Activated CD4-positive, CD25-positive, alpha-beta regulatory T cell treated with anti-CD3 and anti-CD28 coated beads, Interleukin-2, amount 50 U/mL, for 72 hours (primary cell): Measurements from ENCODE around the gene MMUT.
"Not testable (repeated sequence)": the region's sequence is repeated elsewhere in the genome, so short reads cannot be mapped to it uniquely, and the experiment has no call there.

Source experiments
- DNase-seq: peaks from one replicate; pipeline ENCODE4 v3.0.0; 2021

The MMUT gene

GRCh38 chr6:49415358-49415757 is 47.7 kb downstream of the MMUT start:
- no peak for DNase-seq

DNA sequence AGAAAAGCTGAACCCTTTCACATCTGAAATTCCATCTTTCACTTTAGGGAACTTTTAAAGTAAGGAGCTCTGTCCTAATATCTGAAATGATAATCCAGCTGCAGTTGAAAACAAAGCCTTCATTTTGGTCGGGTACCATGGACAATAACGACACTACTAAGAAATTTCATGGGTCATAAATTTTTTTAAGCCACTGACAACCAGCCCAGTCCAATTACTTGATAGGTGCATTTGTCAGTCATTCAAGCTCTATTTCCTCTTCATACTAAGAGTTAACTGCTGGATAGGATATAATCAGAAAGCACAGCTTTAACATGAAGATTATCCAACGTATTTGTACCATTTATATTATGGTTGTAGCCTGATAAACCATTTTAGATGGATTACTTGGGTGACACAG is 52.5 kb downstream of the MMUT start:
- DNase-seq = no peak

DNA sequence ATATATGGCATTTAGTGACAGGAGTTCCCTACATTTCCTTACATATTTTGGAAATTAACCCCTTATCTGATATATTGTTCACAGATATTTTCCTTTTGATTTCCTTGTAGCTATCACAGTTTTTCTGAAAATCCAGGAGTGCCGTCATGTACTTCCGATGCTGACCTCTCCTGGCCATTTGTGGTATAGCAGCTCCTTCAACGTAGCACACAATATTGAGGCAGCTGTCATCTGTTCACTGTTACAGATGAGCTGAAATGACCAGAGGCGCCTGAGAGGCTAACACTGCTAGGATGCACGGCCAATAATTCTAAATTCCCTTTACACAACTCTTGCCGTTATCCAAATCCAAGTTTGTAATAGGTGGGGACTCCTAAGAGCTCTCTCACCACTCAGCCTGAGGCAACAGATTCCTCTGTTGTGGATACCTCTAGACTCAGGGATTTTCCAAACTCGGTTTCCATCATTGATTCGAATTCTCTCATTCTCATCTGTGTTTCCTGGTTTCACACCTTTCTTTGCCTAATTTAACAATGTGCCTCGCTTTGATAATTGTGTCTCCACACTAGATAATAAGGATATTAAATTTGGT is 53.0 kb downstream of the MMUT start:
- DNase-seq = peak; percentile 63

- DNase-seq = no peak
These were observed 56.6 kb downstream of the MMUT start for GRCh38 chr6:49406250-49406970.

DNA sequence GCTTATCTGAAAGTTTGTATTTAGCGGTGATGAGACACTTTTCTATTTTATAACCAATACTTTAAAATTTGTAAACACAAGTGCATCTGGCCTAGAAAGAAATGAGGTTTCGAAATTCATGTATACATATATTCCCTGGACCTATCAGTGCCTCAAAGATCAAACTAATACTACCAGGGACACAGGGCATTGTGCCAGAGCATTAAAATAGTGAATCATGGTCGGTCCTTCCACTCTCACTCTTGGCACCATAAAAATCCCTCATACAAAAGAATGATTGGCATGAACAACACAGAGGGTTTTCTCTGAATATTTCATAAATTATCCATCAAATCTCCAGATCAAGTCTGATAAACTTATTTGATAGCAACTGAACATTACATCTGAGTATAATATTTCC is 62.0 kb downstream of the MMUT start:
- no peak for DNase-seq

DNA sequence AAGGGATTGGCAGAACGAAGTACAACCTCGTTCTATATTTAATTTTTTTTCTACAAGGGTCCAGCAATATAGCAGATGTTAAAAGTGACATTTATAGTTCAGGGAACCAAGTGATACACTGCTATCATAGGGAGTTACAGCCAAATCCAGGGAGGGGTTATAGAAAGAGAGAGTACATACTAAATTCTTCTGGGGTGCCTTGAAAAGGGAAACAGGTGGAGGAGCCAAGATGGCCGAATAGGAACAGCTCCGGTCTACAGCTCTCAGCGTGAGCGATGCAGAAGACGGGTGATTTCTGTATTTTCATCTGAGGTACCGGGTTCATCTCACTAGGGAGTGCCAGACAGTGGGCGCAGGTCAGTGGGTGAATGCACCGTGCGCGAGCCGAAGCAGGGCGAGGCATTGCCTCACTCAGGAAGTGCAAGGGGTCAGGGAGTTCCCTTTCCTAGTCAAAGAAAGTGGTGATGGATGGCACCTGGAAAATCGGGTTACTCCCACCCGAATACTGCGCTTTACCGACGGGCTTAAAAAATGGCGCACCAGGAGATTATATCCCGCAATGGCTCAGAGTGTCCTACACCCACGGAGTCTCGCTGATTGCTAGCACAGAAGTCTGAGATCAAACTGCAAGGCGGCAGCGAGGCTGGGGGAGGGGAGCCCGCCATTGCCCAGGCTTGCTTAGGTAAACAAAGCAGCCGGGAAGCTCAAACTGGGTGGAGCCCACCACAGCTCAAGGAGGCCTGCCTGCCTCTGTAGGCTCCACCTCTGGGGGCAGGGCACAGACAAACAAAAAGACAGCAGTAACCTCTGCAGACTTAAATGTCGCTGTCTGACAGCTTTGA is 76.2 kb downstream of the MMUT start:
- not testable (repeated sequence) for DNase-seq

DNA sequence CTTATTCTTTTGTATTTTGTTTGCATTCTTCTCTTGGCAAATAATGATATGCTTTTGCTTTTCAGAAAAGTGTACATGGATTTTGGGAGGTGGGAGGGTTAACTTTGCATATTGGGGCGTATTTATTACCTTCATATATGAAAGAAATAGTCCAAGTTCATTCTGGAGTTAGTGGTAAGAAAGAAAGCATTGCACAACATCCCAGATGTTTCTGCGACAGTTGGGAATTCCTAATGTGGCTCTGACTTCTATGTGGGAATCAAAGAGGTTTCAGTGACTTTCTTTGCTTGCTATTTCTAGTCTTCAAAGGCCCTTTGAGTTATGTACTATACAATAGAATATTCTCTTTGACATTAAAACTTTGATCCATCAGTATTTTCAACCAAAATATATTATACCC is 78.1 kb downstream of the MMUT start:
- DNase-seq = no peak
